Gastroesophageal sphincter (tissue), 3 donors: ENCODE results near the gene STARD3NL.

Source experiments
- CTCF ChIP-seq, 4 experiments: fragments of 200-600 bp in 2 of 4; fragments of 450-650 bp in 2 of 4; sonication (generic) in 1 of 4; IDR thresholded peaks; one replicate each; pipeline ENCODE4 v1.5.1; 2017 to 2019; ENCODE audit warnings: antibody characterized with exemption in 4 of 4, mild to moderate bottlenecking in 2 of 4, moderate library complexity in 2 of 4
- EP300 ChIP-seq: sonication (generic); formaldehyde crosslinking; IDR thresholded peaks from one replicate; pipeline ENCODE4 v1.6.1; 2017; ENCODE audit warnings: antibody characterized with exemption, mild to moderate bottlenecking
- POLR2A ChIP-seq, 2 donors: fragments of 450-650 bp; IDR thresholded peaks; one replicate each; pipeline ENCODE4 v1.6.1; 2017; ENCODE audit warnings: antibody characterized with exemption in 2 of 2, mild to moderate bottlenecking in 2 of 2, moderate library complexity in 1 of 2
- POLR2AphosphoS5 ChIP-seq: sonication (generic); formaldehyde crosslinking; IDR thresholded peaks from one replicate; pipeline ENCODE4 v1.6.1; 2017; ENCODE audit warnings: antibody characterized with exemption

GRCh38 chr7:38178004-38178694 lies at the start of gene STARD3NL:
- TF ChIP-seq POLR2A (IDR thresholded peaks at IDR 0.05), result peak; percentile 52 to 73
- TF ChIP-seq CTCF (IDR thresholded peaks at IDR 0.05), result peak in 3 of 4 experiments; percentile 22 to 31 (median 27)
- peak; percentile 52 for TF ChIP-seq POLR2AphosphoS5
- TF ChIP-seq EP300, result no peak
